Measurements from ENCODE around the gene FZR1.
"Not testable (repeated sequence)": the region's sequence is repeated elsewhere in the genome, so short reads cannot be mapped to it uniquely, and the experiment has no call there.

The FZR1 gene

GRCh38 chr19:3550947-3551791 lies 45.1 kb downstream of the FZR1 start:
- DNase-seq, result no peak

- DNase-seq, result no peak
Measured at GRCh38 chr19:3551792-3552095, 45.6 kb downstream of the FZR1 start.

- no peak for DNase-seq
Measured at GRCh38 chr19:3554254-3555083, 48.4 kb downstream of the FZR1 start.

- DNase-seq, result no peak
Measured at GRCh38 chr19:3555653-3556422, 49.7 kb downstream of the FZR1 start.

- no peak for DNase-seq
Measured at GRCh38 chr19:3556423-3556977, 50.4 kb downstream of the FZR1 start.

- DNase-seq, result no peak
Measured at GRCh38 chr19:3556978-3557460, 50.9 kb downstream of the FZR1 start.

- DNase-seq, result peak; percentile 77 to 88
Measured at GRCh38 chr19:3557461-3558248, 51.5 kb downstream of the FZR1 start, which contains the start of gene MFSD12. Gene MFSD12 (minus strand): TSS chr19:3557586. CDS start chr19:3557403, 183 bp downstream.

- DNase-seq, result no peak
Measured at GRCh38 chr19:3563709-3564524, 57.8 kb downstream of the FZR1 start.

GRCh38 chr19:3565139-3565538 lies 59.0 kb downstream of the FZR1 start:
- no peak for DNase-seq

- DNase-seq, result not testable (repeated sequence)
Measured at GRCh38 chr19:3570042-3570441, 63.9 kb downstream of the FZR1 start.

- no peak for DNase-seq
Measured at GRCh38 chr19:3570606-3571011, 64.5 kb downstream of the FZR1 start.

- peak; percentile 94 to 96 for DNase-seq
Measured at GRCh38 chr19:3572132-3572854, 66.2 kb downstream of the FZR1 start.

- DNase-seq, result no peak
Measured at GRCh38 chr19:3572855-3573161, 66.7 kb downstream of the FZR1 start, which contains the start of gene HMG20B. Gene HMG20B (plus strand): TSS chr19:3572944. CDS start chr19:3573310, 366 bp downstream.

GRCh38 chr19:3573162-3573857 lies 67.2 kb downstream of the FZR1 start:
- no peak for DNase-seq

GRCh38 chr19:3573858-3574637 lies 67.9 kb downstream of the FZR1 start:
- peak; percentile 54 to 56 for DNase-seq

GRCh38 chr19:3575260-3575741 lies 69.2 kb downstream of the FZR1 start:
- DNase-seq, result no peak

- DNase-seq, result no peak
Measured at GRCh38 chr19:3575949-3576673, 70.0 kb downstream of the FZR1 start.

Measured in NCI-H1930 (cell line).